Measurements from ENCODE around the gene OR3A1.

- TF ChIP-seq HOXA7 (CRISPR knock-in tag; IDR thresholded peaks at IDR 0.05) (no peak), JUNB (IDR thresholded peaks at IDR 0.05) (no peak), CTCF (IDR thresholded peaks at IDR 0.05) (no peak), HDAC2 (IDR thresholded peaks at IDR 0.05) (no peak), POLR2A (IDR thresholded peaks at IDR 0.05; ENCODE audit: low read length) (no peak), RFX5 (IDR thresholded peaks at IDR 0.05) (no peak), GATA3 (IDR thresholded peaks at IDR 0.05; ENCODE audit: borderline replicate concordance) (no peak), CHD2 (IDR thresholded peaks at IDR 0.05; ENCODE audit: low read length, partially characterized antibody) (no peak), CEBPB (IDR thresholded peaks at IDR 0.05) (no peak), E2F6 (IDR thresholded peaks at IDR 0.05; ENCODE audit: borderline replicate concordance, low read depth) (no peak)
- TF ChIP-seq, protein P1, sequence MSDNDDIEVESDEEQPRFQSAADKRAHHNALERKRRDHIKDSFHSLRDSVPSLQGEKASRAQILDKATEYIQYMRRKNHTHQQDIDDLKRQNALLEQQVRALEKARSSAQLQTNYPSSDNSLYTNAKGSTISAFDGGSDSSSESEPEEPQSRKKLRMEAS (IDR thresholded peaks at IDR 0.05), result no peak
- TF ChIP-seq, protein P2, sequence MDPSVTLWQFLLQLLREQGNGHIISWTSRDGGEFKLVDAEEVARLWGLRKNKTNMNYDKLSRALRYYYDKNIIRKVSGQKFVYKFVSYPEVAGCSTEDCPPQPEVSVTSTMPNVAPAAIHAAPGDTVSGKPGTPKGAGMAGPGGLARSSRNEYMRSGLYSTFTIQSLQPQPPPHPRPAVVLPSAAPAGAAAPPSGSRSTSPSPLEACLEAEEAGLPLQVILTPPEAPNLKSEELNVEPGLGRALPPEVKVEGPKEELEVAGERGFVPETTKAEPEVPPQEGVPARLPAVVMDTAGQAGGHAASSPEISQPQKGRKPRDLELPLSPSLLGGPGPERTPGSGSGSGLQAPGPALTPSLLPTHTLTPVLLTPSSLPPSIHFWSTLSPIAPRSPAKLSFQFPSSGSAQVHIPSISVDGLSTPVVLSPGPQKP (IDR thresholded peaks at IDR 0.05; ENCODE audit: low read depth, low read length), result no peak
These were observed 41.6 kb downstream of the OR3A1 start for GRCh38 chr17:3256575-3256974.

Data from A549 (cell line).